Astrocyte (in vitro differentiated cells and primary cell): ENCODE data around the gene MTA3. TPM values are rescaled to one million over a fixed set of nuclear protein-coding genes. Genes with fewer than 3 reads are reported as not detected.

Experiments
- DNase-seq: peaks from one replicate; pipeline ENCODE4 v3.0.0-alpha.2; 2010; ENCODE audit warnings: low read depth
- FAIRE-seq: peaks from 2 replicates; lab custom pipeline; 2011; peaks lifted over from hg19 to GRCh38; lab: Jason Lieb, UNC
- H2AFZ ChIP-seq: 2 replicates; pipeline ENCODE4 v1.6.0; 2012; ENCODE audit warnings: low read depth, low read length, inconsistent platforms
- H3K27ac ChIP-seq: 2 replicates; pipeline ENCODE4 v1.5.1; 2011; ENCODE audit warnings: low read depth, low read length, inconsistent platforms
- H3K27me3 ChIP-seq: 2 replicates; pipeline ENCODE4 v1.6.0; 2011; ENCODE audit warnings: low read length, inconsistent platforms; ENCODE audit not compliant: insufficient read depth
- H3K36me3 ChIP-seq: 2 replicates; pipeline ENCODE4 v1.5.1; 2011; ENCODE audit warnings: low read length, inconsistent platforms; ENCODE audit not compliant: insufficient read depth
- H3K4me1 ChIP-seq: 2 replicates; pipeline ENCODE4 v1.5.1; 2011; ENCODE audit warnings: low read length, inconsistent platforms; ENCODE audit not compliant: insufficient read depth
- H3K4me2 ChIP-seq: 2 replicates; pipeline ENCODE4 v1.6.0; 2012; ENCODE audit warnings: low read length, inconsistent platforms
- H3K4me3 ChIP-seq: 2 replicates; pipeline ENCODE4 v1.5.1; 2011; ENCODE audit warnings: low read depth, mild to moderate bottlenecking, low read length, inconsistent platforms; ENCODE audit not compliant: insufficient read depth
- H3K79me2 ChIP-seq: 2 replicates; pipeline ENCODE4 v1.6.0; 2012; ENCODE audit warnings: mild to moderate bottlenecking, low read length, inconsistent platforms; ENCODE audit not compliant: insufficient read depth
- H3K9ac ChIP-seq: 2 replicates; pipeline ENCODE4 v1.6.0; 2012; ENCODE audit warnings: mild to moderate bottlenecking, low read length, inconsistent platforms
- H3K9me3 ChIP-seq: 2 replicates; pipeline ENCODE4 v1.5.1; 2012; ENCODE audit warnings: low read depth, mild to moderate bottlenecking, low read length, inconsistent platforms; ENCODE audit not compliant: insufficient read depth
- H4K20me1 ChIP-seq: 2 replicates; pipeline ENCODE4 v1.6.0; 2012; ENCODE audit warnings: low read length, inconsistent platforms; ENCODE audit not compliant: insufficient read depth
- H3K27ac Mint-ChIP-seq: one replicate; pipeline ENCODE4 v1.8.0; 2021; ENCODE audit warnings: mild to moderate bottlenecking, mixed read lengths; ENCODE audit not compliant: unreplicated experiment
- H3K27me3 Mint-ChIP-seq: one replicate; pipeline ENCODE4 v1.8.0; 2021; ENCODE audit warnings: low read depth, mixed read lengths; ENCODE audit not compliant: unreplicated experiment
- H3K36me3 Mint-ChIP-seq: one replicate; pipeline ENCODE4 v1.8.0; 2021; ENCODE audit warnings: low read depth, mixed read lengths; ENCODE audit not compliant: unreplicated experiment
- H3K4me1 Mint-ChIP-seq: one replicate; pipeline ENCODE4 v1.8.0; 2021; ENCODE audit warnings: low read depth, mixed read lengths; ENCODE audit not compliant: unreplicated experiment
- H3K4me3 Mint-ChIP-seq: one replicate; pipeline ENCODE4 v1.8.0; 2021; ENCODE audit warnings: mild to moderate bottlenecking, moderate library complexity, mixed read lengths; ENCODE audit not compliant: unreplicated experiment
- H3K9me3 Mint-ChIP-seq: one replicate; pipeline ENCODE4 v1.8.0; 2021; ENCODE audit warnings: mild to moderate bottlenecking, mixed read lengths; ENCODE audit not compliant: unreplicated experiment
- EZH2 ChIP-seq: IDR thresholded peaks from 2 replicates; pipeline ENCODE4 v1.6.1; 2012; ENCODE audit warnings: mild to moderate bottlenecking, low read length, inconsistent platforms; ENCODE audit not compliant: insufficient read depth
- total RNA-seq: library from RNA; stranded (reverse); gene quantifications from 2 replicates; pipeline ENCODE4 v1.2.1, GENCODE V29; 2021
- TF ChIP-seq, protein P1 (sequence below): IDR thresholded peaks from 2 replicates; pipeline ENCODE4 v1.5.1; 2011; ENCODE audit warnings: low read depth, mild to moderate bottlenecking, inconsistent platforms, low read length, moderate library complexity; ENCODE audit not compliant: insufficient read depth

MTA3 gene
- total RNA-seq, 1 donor from 2014 or later, result 69.4 TPM

DNA sequence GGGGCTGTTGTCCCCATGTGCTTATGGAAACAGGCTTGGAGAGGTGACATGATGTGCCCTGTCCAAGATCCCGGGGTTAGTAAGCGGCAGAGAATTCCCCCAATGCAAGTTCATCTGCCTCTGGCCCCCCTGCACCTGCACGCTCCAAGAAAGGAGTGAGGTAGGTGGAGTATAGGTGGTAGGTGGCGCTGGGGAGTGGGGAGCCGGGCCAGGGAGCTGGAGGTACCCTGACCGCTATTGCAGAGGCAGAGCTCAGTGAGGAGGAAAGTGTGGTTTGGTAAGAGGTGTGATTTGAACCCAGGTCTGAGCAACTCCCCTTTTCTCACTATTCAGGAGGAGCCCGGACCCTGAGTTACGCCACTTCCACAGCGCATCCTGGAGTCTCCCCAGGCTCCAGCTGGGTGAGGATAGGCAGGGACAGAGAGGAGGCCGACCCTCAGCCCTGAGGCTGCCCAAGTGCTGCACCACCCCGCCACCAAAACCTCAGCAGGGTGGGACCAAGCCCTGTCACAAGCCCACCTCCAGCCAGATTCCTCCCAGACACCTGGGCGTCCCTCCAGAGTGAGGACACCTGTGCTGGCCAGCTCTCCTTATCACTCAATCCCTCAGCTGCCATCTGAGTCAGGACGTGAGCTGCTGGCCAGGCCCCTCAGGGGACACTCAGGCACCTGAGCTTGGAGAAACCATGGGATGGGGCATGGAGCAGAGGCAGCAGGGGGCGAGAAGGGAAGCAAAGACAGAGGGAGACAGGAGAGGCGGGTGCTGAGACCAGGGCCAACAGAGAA lies 218.3 kb downstream of the MTA3 start:
- Histone ChIP-seq H3K79me2 (no peaks in the 10 kb centered on the region), H3K4me3 (no peak overlapping the region), H3K27ac (no peak overlapping the region), H4K20me1 (no peaks in the 10 kb centered on the region), H3K4me1 (no peaks in the 10 kb centered on the region), H2AFZ (no peak overlapping the region), H3K36me3 (no peaks in the 10 kb centered on the region), H3K27me3 (no peaks in the 10 kb centered on the region), H3K9ac (no peak overlapping the region), H3K4me2 (no peak overlapping the region), H3K9me3 (no peaks in the 10 kb centered on the region)
- Mint-ChIP-seq H3K36me3 (peaks cover 10% of the 10 kb centered on the region), H3K9me3 (peaks cover 7% of the 10 kb centered on the region), H3K4me1 (peaks cover 3% of the 10 kb centered on the region), H3K27me3 (peaks cover 26% of the 10 kb centered on the region), H3K4me3 (no peak overlapping the region), H3K27ac (no peak overlapping the region)
- TF ChIP-seq, protein P1, sequence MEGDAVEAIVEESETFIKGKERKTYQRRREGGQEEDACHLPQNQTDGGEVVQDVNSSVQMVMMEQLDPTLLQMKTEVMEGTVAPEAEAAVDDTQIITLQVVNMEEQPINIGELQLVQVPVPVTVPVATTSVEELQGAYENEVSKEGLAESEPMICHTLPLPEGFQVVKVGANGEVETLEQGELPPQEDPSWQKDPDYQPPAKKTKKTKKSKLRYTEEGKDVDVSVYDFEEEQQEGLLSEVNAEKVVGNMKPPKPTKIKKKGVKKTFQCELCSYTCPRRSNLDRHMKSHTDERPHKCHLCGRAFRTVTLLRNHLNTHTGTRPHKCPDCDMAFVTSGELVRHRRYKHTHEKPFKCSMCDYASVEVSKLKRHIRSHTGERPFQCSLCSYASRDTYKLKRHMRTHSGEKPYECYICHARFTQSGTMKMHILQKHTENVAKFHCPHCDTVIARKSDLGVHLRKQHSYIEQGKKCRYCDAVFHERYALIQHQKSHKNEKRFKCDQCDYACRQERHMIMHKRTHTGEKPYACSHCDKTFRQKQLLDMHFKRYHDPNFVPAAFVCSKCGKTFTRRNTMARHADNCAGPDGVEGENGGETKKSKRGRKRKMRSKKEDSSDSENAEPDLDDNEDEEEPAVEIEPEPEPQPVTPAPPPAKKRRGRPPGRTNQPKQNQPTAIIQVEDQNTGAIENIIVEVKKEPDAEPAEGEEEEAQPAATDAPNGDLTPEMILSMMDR, result no peak
- no peak for TF ChIP-seq EZH2
- DNase-seq, result no peak
- FAIRE-seq, result no peak

DNA sequence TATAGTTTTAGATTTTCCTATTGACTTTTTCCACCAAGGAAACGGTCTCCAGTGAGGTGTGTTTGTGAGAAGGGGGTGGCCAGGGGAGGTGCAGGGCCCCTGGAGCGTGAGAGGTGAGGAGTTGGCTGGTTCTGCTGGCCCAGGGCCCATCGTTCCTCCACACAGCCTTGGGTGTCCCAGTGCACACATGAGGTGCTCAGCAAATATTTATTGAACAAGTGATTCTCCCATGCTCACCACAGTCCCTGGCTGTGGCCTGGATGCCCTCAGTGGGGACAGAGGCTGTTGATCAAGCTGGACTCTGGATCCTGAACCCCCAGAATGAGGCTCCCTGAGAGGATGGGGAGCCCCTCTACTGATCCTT lies 219.0 kb downstream of the MTA3 start:
- Mint-ChIP-seq H3K4me3 (no peak overlapping the region), H3K27me3 (peaks cover 31% of the 10 kb centered on the region), H3K9me3 (peaks cover 8% of the 10 kb centered on the region), H3K4me1 (peaks cover 6% of the 10 kb centered on the region), H3K27ac (no peak overlapping the region), H3K36me3 (peaks cover 10% of the 10 kb centered on the region)
- H3K9ac ChIP-seq, result no peak overlapping the region
- no peak for FAIRE-seq
- H3K27ac ChIP-seq, result no peak overlapping the region
- DNase-seq, result no peak
- H3K36me3 ChIP-seq, result no peaks in the 10 kb centered on the region
- no peaks in the 10 kb centered on the region for H3K79me2 ChIP-seq
- no peak overlapping the region for H3K4me3 ChIP-seq
- no peaks in the 10 kb centered on the region for H3K9me3 ChIP-seq
- H3K4me2 ChIP-seq, result no peak overlapping the region
- TF ChIP-seq EZH2, result no peak
- TF ChIP-seq, protein P1, result no peak
- H3K27me3 ChIP-seq, result peaks cover 3% of the 10 kb centered on the region
- no peak overlapping the region for H2AFZ ChIP-seq
- H4K20me1 ChIP-seq, result no peaks in the 10 kb centered on the region
- H3K4me1 ChIP-seq, result no peaks in the 10 kb centered on the region

- no peak for TF ChIP-seq EZH2
- TF ChIP-seq, protein P1, result no peak
- Histone ChIP-seq H3K27ac (no peak overlapping the region), H3K36me3 (no peaks in the 10 kb centered on the region), H3K4me2 (no peak overlapping the region), H3K4me3 (no peak overlapping the region), H3K4me1 (peaks cover 4% of the 10 kb centered on the region), H3K79me2 (no peaks in the 10 kb centered on the region), H3K27me3 (peaks cover 5% of the 10 kb centered on the region), H3K9me3 (no peaks in the 10 kb centered on the region), H2AFZ (no peak overlapping the region), H4K20me1 (no peaks in the 10 kb centered on the region), H3K9ac (no peak overlapping the region)
- Mint-ChIP-seq H3K9me3 (peaks cover 8% of the 10 kb centered on the region), H3K36me3 (peaks cover 7% of the 10 kb centered on the region), H3K4me1 (peaks cover 6% of the 10 kb centered on the region), H3K27ac (no peak overlapping the region), H3K4me3 (no peak overlapping the region), H3K27me3 (peaks cover 31% of the 10 kb centered on the region)
- no peak for FAIRE-seq
- DNase-seq, result no peak
Observed at GRCh38 chr2:42787788-42788477, 219.5 kb downstream of the MTA3 start.
